Upper lobe of left lung (tissue), 6 donors: ENCODE measurements around the gene GYPC. TPM values are rescaled to one million over a fixed set of nuclear protein-coding genes. Genes with fewer than 3 reads are reported as not detected.

ENCODE experiments used
- ATAC-seq, 2 donors: fragments of 200-7000 bp; cut with Tn5 transposase; one replicate each; pipeline ENCODE4 v1.9.1; 2022; ENCODE audit warnings: mild to moderate bottlenecking in 2 of 2, moderate library complexity in 2 of 2; ENCODE audit not compliant: low FRiP score in 2 of 2
- DNase-seq, 2 donors: peaks; one replicate each; pipeline ENCODE4 v3.0.0-alpha.2; 2019 to 2020
- H3K27ac ChIP-seq, 4 donors: fragments of 200-600 bp; sonication (generic); one replicate each; pipeline ENCODE4 v1.5.1; 2016 to 2019
- H3K27me3 ChIP-seq, 4 donors: fragments of 200-600 bp; sonication (generic); one replicate each; pipeline ENCODE4 v1.5.1; 2017 to 2019
- H3K36me3 ChIP-seq, 4 donors: fragments of 200-600 bp; sonication (generic); one replicate each; pipeline ENCODE4 v1.5.1; 2016 to 2019
- H3K4me1 ChIP-seq, 4 donors: fragments of 200-600 bp; sonication (generic); one replicate each; pipeline ENCODE4 v1.5.1; 2018 to 2019
- H3K4me3 ChIP-seq, 4 donors: fragments of 200-600 bp; sonication (generic); one replicate each; pipeline ENCODE4 v1.5.1; 2017 to 2019; ENCODE audit warnings: mild to moderate bottlenecking in 2 of 4, moderate library complexity in 1 of 4
- H3K9me3 ChIP-seq, 4 donors: fragments of 200-600 bp; sonication (generic); one replicate each; pipeline ENCODE4 v1.5.1; 2018 to 2019
- CTCF ChIP-seq, 6 experiments: fragments of 450-650 bp in 4 of 6; fragments of 200-600 bp in 2 of 6; sonication (generic) in 2 of 6; IDR thresholded peaks; one replicate each; pipeline ENCODE4 v1.5.1; 2016 to 2019; ENCODE audit warnings: antibody characterized with exemption in 6 of 6
- EP300 ChIP-seq, 4 donors: sonication (generic); formaldehyde crosslinking; IDR thresholded peaks; one replicate each; pipeline ENCODE4 v1.5.1; 2017; ENCODE audit warnings: antibody characterized with exemption in 4 of 4, control low read depth in 2 of 4
- POLR2A ChIP-seq, 4 donors: fragments of 450-650 bp; IDR thresholded peaks; one replicate each; pipeline ENCODE4 v1.5.1; 2016 to 2017; ENCODE audit warnings: antibody characterized with exemption in 4 of 4, mild to moderate bottlenecking in 2 of 4
- POLR2AphosphoS5 ChIP-seq, 2 donors: sonication (generic); formaldehyde crosslinking; IDR thresholded peaks; one replicate each; pipeline ENCODE4 v1.5.1; 2017; ENCODE audit warnings: antibody characterized with exemption in 2 of 2
- WGBS, 2 donors: methylation state at CpG; one replicate each; pipeline ENCODE4 v1.1.5; 2017 to 2018; 5-methylcytosine and 5-hydroxymethylcytosine counted together
- total RNA-seq, 6 donors: library from RNA; depleted of rRNA in 4 of 6; stranded (reverse); fragments of >200 nt in 4 of 6; gene quantifications; one replicate each; pipeline versions ENCODE4 v1.1.0 to v1.2.1, GENCODE V29; 2016 to 2021
- donor health status: DM: no; HTN: no; CAD: no; lungs with moderate emphysema.
- donor health status: DM: no; HTN: yes; CAD: no; lungs with severe emphysema.

Gene GYPC
- total RNA-seq, 6 donors from 2014 or later, result 61.0 to 107 (median 77.5) TPM

- DNase-seq (no peak), ATAC-seq (no peak)
- TF ChIP-seq EP300 (IDR thresholded peaks at IDR 0.05) (no peak), CTCF (IDR thresholded peaks at IDR 0.05) (no peak), POLR2AphosphoS5 (IDR thresholded peaks at IDR 0.05) (no peak), POLR2A (IDR thresholded peaks at IDR 0.05) (no peak)
- Histone ChIP-seq H3K27ac (no peak overlapping the region), H3K9me3 (no peaks in the 10 kb centered on the region), H3K4me3 (no peak overlapping the region), H3K4me1 (peaks cover 0 to 3% (median 0%) of the 10 kb centered on the region in 4 donors), H3K36me3 (no peaks in the 10 kb centered on the region), H3K27me3 (no peaks in the 10 kb centered on the region)
- WGBS, 2 donors, result 100% methylated on average over 1 of the region's 1 CpG
Observed at GRCh38 chr2:126649101-126649500, 6.9 kb upstream of the GYPC start.

- WGBS, 2 donors, result 67 to 92% methylated on average over 3 of the region's 3 CpGs
- Histone ChIP-seq H3K4me1 (peaks cover 12 to 15% (median 13%) of the 10 kb centered on the region in 4 donors), H3K36me3 (no peaks in the 10 kb centered on the region), H3K27me3 (no peaks in the 10 kb centered on the region), H3K4me3 (no peak overlapping the region), H3K27ac (no peak overlapping the region), H3K9me3 (no peaks in the 10 kb centered on the region)
- ATAC-seq, result no peak
- DNase-seq, result no peak
- TF ChIP-seq POLR2A (IDR thresholded peaks at IDR 0.05), result no peak
Observed at GRCh38 chr2:126650994-126651393, 5.0 kb upstream of the GYPC start.

- H3K36me3 ChIP-seq, result no peaks in the 10 kb centered on the region
- no peaks in the 10 kb centered on the region for H3K27me3 ChIP-seq
- H3K4me3 ChIP-seq, result no peak overlapping the region
- peaks cover 12 to 26% (median 14%) of the 10 kb centered on the region in 4 donors for H3K4me1 ChIP-seq
- WGBS, 2 donors, result 77 to 87% methylated on average over 1 of the region's 1 CpG
- H3K9me3 ChIP-seq, result no peaks in the 10 kb centered on the region
- TF ChIP-seq POLR2A (IDR thresholded peaks at IDR 0.05) (no peak), EP300 (IDR thresholded peaks at IDR 0.05) (no peak), CTCF (IDR thresholded peaks at IDR 0.05) (no peak), POLR2AphosphoS5 (IDR thresholded peaks at IDR 0.05) (no peak)
- DNase-seq (no peak), ATAC-seq (no peak)
- no peak overlapping the region for H3K27ac ChIP-seq
Observed at GRCh38 chr2:126652323-126652891, 3.6 kb upstream of the GYPC start.

- no peaks in the 10 kb centered on the region for H3K27me3 ChIP-seq
- peaks cover 14 to 33% (median 19%) of the 10 kb centered on the region in 4 donors for H3K4me1 ChIP-seq
- H3K27ac ChIP-seq, result no peak overlapping the region
- H3K4me3 ChIP-seq, result no peak overlapping the region
- ATAC-seq (no peak), DNase-seq (no peak)
- WGBS, 2 donors, result 87 to 90% methylated on average over 4 of the region's 4 CpGs
- H3K9me3 ChIP-seq, result no peaks in the 10 kb centered on the region
- H3K36me3 ChIP-seq, result no peaks in the 10 kb centered on the region
- no peak for TF ChIP-seq POLR2AphosphoS5 (IDR thresholded peaks at IDR 0.05)
Observed at GRCh38 chr2:126653109-126653508, 2.8 kb upstream of the GYPC start.

GRCh38 chr2:126653761-126654160, 2.2 kb upstream of the GYPC start:
- no peak for DNase-seq
- Histone ChIP-seq H3K9me3 (no peaks in the 10 kb centered on the region), H3K4me3 (no peak overlapping the region), H3K27ac (peak overlapping the region in 1 of 4 donors; percentile 98), H3K27me3 (no peaks in the 10 kb centered on the region), H3K36me3 (no peaks in the 10 kb centered on the region), H3K4me1 (peaks cover 21 to 40% (median 26%) of the 10 kb centered on the region in 4 donors)
- 86 to 87% methylated on average over 4 of the region's 4 CpGs for WGBS, 2 donors
- no peak for TF ChIP-seq EP300 (IDR thresholded peaks at IDR 0.05)
- TF ChIP-seq CTCF (IDR thresholded peaks at IDR 0.05), result no peak
- no peak for TF ChIP-seq POLR2A (IDR thresholded peaks at IDR 0.05)
- TF ChIP-seq POLR2AphosphoS5 (IDR thresholded peaks at IDR 0.05), result no peak
- ATAC-seq, result no peak

- DNase-seq (no peak), ATAC-seq (no peak)
- WGBS, 2 donors, result 72 to 75% methylated on average over 7 of the region's 7 CpGs
- Histone ChIP-seq H3K36me3 (no peaks in the 10 kb centered on the region), H3K27ac (peak overlapping the region; percentile 95 to 98 (median 97)), H3K4me3 (peak overlapping the region in 1 of 4 donors; percentile 80), H3K9me3 (no peaks in the 10 kb centered on the region), H3K27me3 (no peaks in the 10 kb centered on the region), H3K4me1 (peaks cover 31 to 53% (median 36%) of the 10 kb centered on the region in 4 donors)
- TF ChIP-seq POLR2AphosphoS5 (IDR thresholded peaks at IDR 0.05) (peak in 1 of 2 donors; percentile 20), POLR2A (IDR thresholded peaks at IDR 0.05) (no peak)
Observed at GRCh38 chr2:126655051-126655450, 907 bp upstream of the GYPC start.
